ENCODE measurements around the gene ITGB1. TPM values are rescaled to one million over a fixed set of nuclear protein-coding genes. Genes with fewer than 3 reads are reported as not detected.

The ITGB1 gene
- total RNA-seq, 1 experiment from 2014 or later: 223 TPM

- no peaks in the 10 kb centered on the region for H3K36me3 Mint-ChIP-seq (ENCODE audit: insufficient read depth in 1 of 3, low read depth in 3 of 3)
- H3T11ph ChIP-seq (ENCODE audit: low read length): no peak overlapping the region
- H3K9ac ChIP-seq (ENCODE audit: extremely low read depth, insufficient read length, low read length): no peak overlapping the region
- H2AK5ac ChIP-seq (ENCODE audit: insufficient read length, low read length): no peak overlapping the region
- no peak overlapping the region for H3K56ac ChIP-seq (ENCODE audit: insufficient read length, low read depth, low read length)
- DNase-seq: no peak
- no peak overlapping the region for H2AFZ ChIP-seq (ENCODE audit: low read length)
- H3K4me3 Mint-ChIP-seq: no peak overlapping the region
- H3K27ac Mint-ChIP-seq: no peak overlapping the region
- H4K8ac ChIP-seq (replicated peaks; ENCODE audit: insufficient read length, low read depth, low read length): no peak overlapping the region
- H4K91ac ChIP-seq (ENCODE audit: insufficient read length, low read depth, low read length): no peak overlapping the region
- H4K20me1 ChIP-seq (ENCODE audit: control insufficient read depth, insufficient read depth, insufficient read length): no peaks in the 10 kb centered on the region
- peaks cover 9% of the 10 kb centered on the region for H3K4me1 ChIP-seq (ENCODE audit: insufficient read depth, low read length)
- peaks cover 5% of the 10 kb centered on the region for H3K23me2 ChIP-seq (ENCODE audit: insufficient read length, low read depth, low read length, poor library complexity, severe bottlenecking)
- H3K27ac ChIP-seq (ENCODE audit: insufficient read length, low read depth, low read length): no peak overlapping the region
- H3K9me3 Mint-ChIP-seq: no peaks in the 10 kb centered on the region; a peak in 1 of 5 replicates
- H3K9me3 ChIP-seq (ENCODE audit: control insufficient read depth, low read depth, low read length): no peaks in the 10 kb centered on the region
- no peaks in the 10 kb centered on the region for H3K79me1 ChIP-seq (ENCODE audit: insufficient read depth, low read depth, low read length, poor library complexity, severe bottlenecking)
- peaks cover 29 to 30% of the 10 kb centered on the region in 2 experiments for H3K4me1 Mint-ChIP-seq
- H2BK15ac ChIP-seq (ENCODE audit: low read depth, low read length): no peak overlapping the region
- no peak overlapping the region for H3K4ac ChIP-seq (ENCODE audit: low read depth, low read length)
- H3K27me3 ChIP-seq (ENCODE audit: insufficient read depth, low read length): no peaks in the 10 kb centered on the region
- H3K18ac ChIP-seq (ENCODE audit: insufficient read length, low read depth, low read length): no peak overlapping the region
- H3K79me2 ChIP-seq (ENCODE audit: insufficient read depth, low read length): no peaks in the 10 kb centered on the region
- H2BK12ac ChIP-seq (ENCODE audit: insufficient read length, low read depth, low read length): no peak overlapping the region
- H2BK20ac ChIP-seq (ENCODE audit: low read depth, low read length, poor library complexity, severe bottlenecking): no peak overlapping the region
- WGBS (ENCODE audit: extremely low coverage, insufficient read length, low lambda C conversion rate): no CpG with 5 or more reads among the region's 11 CpGs
- no peak overlapping the region for H2BK120ac ChIP-seq (ENCODE audit: low read depth, low read length, poor library complexity, severe bottlenecking)
- H3K27me3 Mint-ChIP-seq (ENCODE audit: low read depth): no peaks in the 10 kb centered on the region
- no peak overlapping the region for H2BK5ac ChIP-seq (ENCODE audit: insufficient read length, low read length)
- no peak for TF ChIP-seq CTCF (conservative IDR thresholded peaks at IDR 0.05)
- H3K4me2 ChIP-seq (ENCODE audit: insufficient read depth, insufficient read length, low read length): no peak overlapping the region
- H3K23ac ChIP-seq (ENCODE audit: insufficient read length, low read depth, low read length): no peak overlapping the region
- H3K14ac ChIP-seq (ENCODE audit: insufficient read depth, low read length): no peak overlapping the region
- H4K5ac ChIP-seq (ENCODE audit: insufficient read length, low read depth, low read length): no peak overlapping the region
These were observed 48.4 kb upstream of the ITGB1 start for GRCh38 chr10:33006342-33006887.

Data from H9 (cell line).